ENCODE data around the gene RTKN2.

RTKN2 gene

GRCh38 chr10:62183442-62183841, 85.2 kb downstream of the RTKN2 start:
- no peak for DNase-seq
- Mint-ChIP-seq H3K4me3 (no peak overlapping the region), H3K27ac (no peak overlapping the region), H3K4me1 (peaks cover 9% of the 10 kb centered on the region), H3K36me3 (ENCODE audit: low read depth) (peaks cover 28% of the 10 kb centered on the region), H3K9me3 (no peaks in the 10 kb centered on the region), H3K27me3 (ENCODE audit: low read depth, poor library complexity) (no peaks in the 10 kb centered on the region)
- TF ChIP-seq CTCF (IDR thresholded peaks at IDR 0.05), result no peak

GRCh38 chr10:62182595-62182994, 86.0 kb downstream of the RTKN2 start:
- Mint-ChIP-seq H3K36me3 (ENCODE audit: low read depth) (peaks cover 25% of the 10 kb centered on the region), H3K4me3 (no peak overlapping the region), H3K27ac (no peak overlapping the region), H3K9me3 (no peaks in the 10 kb centered on the region), H3K4me1 (peaks cover 9% of the 10 kb centered on the region), H3K27me3 (ENCODE audit: low read depth, poor library complexity) (no peaks in the 10 kb centered on the region)
- TF ChIP-seq CTCF (IDR thresholded peaks at IDR 0.05), result no peak
- DNase-seq, result no peak

GRCh38 chr10:62182171-62182570, 86.5 kb downstream of the RTKN2 start:
- Mint-ChIP-seq H3K27me3 (ENCODE audit: low read depth, poor library complexity) (no peaks in the 10 kb centered on the region), H3K4me1 (peaks cover 6% of the 10 kb centered on the region), H3K36me3 (ENCODE audit: low read depth) (peaks cover 25% of the 10 kb centered on the region), H3K27ac (no peak overlapping the region), H3K4me3 (no peak overlapping the region), H3K9me3 (peaks cover 3% of the 10 kb centered on the region)
- no peak for DNase-seq
- TF ChIP-seq CTCF (IDR thresholded peaks at IDR 0.05), result no peak

GRCh38 chr10:62180677-62181076, 88.0 kb downstream of the RTKN2 start:
- Mint-ChIP-seq H3K27ac (no peak overlapping the region), H3K9me3 (peaks cover 16% of the 10 kb centered on the region), H3K27me3 (ENCODE audit: low read depth, poor library complexity) (no peaks in the 10 kb centered on the region), H3K4me1 (no peaks in the 10 kb centered on the region), H3K4me3 (no peak overlapping the region), H3K36me3 (ENCODE audit: low read depth) (peaks cover 25% of the 10 kb centered on the region)
- no peak for DNase-seq
- no peak for TF ChIP-seq CTCF (IDR thresholded peaks at IDR 0.05)

- no peak overlapping the region for H3K27ac Mint-ChIP-seq
- H3K36me3 Mint-ChIP-seq (ENCODE audit: low read depth), result peaks cover 23% of the 10 kb centered on the region
- H3K27me3 Mint-ChIP-seq (ENCODE audit: low read depth, poor library complexity), result no peaks in the 10 kb centered on the region
- DNase-seq, result no peak
- H3K9me3 Mint-ChIP-seq, result peaks cover 23% of the 10 kb centered on the region
- no peak for TF ChIP-seq CTCF (IDR thresholded peaks at IDR 0.05)
- no peaks in the 10 kb centered on the region for H3K4me1 Mint-ChIP-seq
- no peak overlapping the region for H3K4me3 Mint-ChIP-seq
Observed at GRCh38 chr10:62178568-62178967, 90.1 kb downstream of the RTKN2 start.

GRCh38 chr10:62177111-62177510, 91.5 kb downstream of the RTKN2 start:
- TF ChIP-seq CTCF (IDR thresholded peaks at IDR 0.05), result no peak
- Mint-ChIP-seq H3K4me1 (no peaks in the 10 kb centered on the region), H3K27me3 (ENCODE audit: low read depth, poor library complexity) (no peaks in the 10 kb centered on the region), H3K36me3 (ENCODE audit: low read depth) (peaks cover 32% of the 10 kb centered on the region), H3K27ac (no peak overlapping the region), H3K4me3 (no peak overlapping the region), H3K9me3 (peaks cover 38% of the 10 kb centered on the region)
- no peak for DNase-seq
